IMR-90 (cell line): ENCODE data around the gene GCSAM. TPM values are rescaled to one million over a fixed set of nuclear protein-coding genes. Genes with fewer than 3 reads are reported as not detected.

Experiments used
- ATAC-seq: fragments of 200-7000 bp; cut with Tn5 transposase; 2 replicates; pipeline ENCODE4 v1.9.1; 2020; ENCODE audit warnings: low read depth, mild to moderate bottlenecking, moderate library complexity
- BruUV-seq: library from RNA; stranded (reverse); fragments of 400-500 nt; replicated peaks from 2 replicates; lab custom pipeline; 2021; lab: Mats Ljungman, UMichigan
- CTCF ChIA-PET: fragments of 300-600 bp; formaldehyde crosslinking; extraction: SDS; loops from one replicate; lab custom pipeline; 2021; ENCODE audit warnings: antibody characterized with exemption; lab: Yijun Ruan, JAX
- POLR2A ChIA-PET: fragments of 300-600 bp; sonication (Branson Sonifier 250); formaldehyde crosslinking; loops from one replicate; lab custom pipeline; 2022; ENCODE audit warnings: antibody characterized with exemption; ENCODE audit not compliant: unreplicated experiment; lab: Charles Lee
- DNase-seq: peaks from one replicate; pipeline ENCODE4 v3.0.0; 2013
- H2AFZ ChIP-seq: replicated peaks from 2 replicates; pipeline ENCODE3; 2013; ENCODE audit warnings: low read length, mild to moderate bottlenecking; ENCODE audit not compliant: poor library complexity
- H2AK5ac ChIP-seq: 2 replicates; pipeline ENCODE4 v1.6.1; 2013; ENCODE audit warnings: low read depth, low read length, inconsistent platforms
- H2AK9ac ChIP-seq: replicated peaks from 2 replicates; pipeline ENCODE3; 2013; ENCODE audit warnings: mild to moderate bottlenecking, low read depth, low read length, moderate library complexity; ENCODE audit not compliant: poor library complexity
- H2BK120ac ChIP-seq: 2 replicates; pipeline ENCODE4 v1.6.1; 2013; ENCODE audit warnings: low read depth, low read length, inconsistent platforms
- H2BK15ac ChIP-seq: 3 replicates; pipeline ENCODE4 v1.6.1; 2013; ENCODE audit warnings: low read depth, low read length, inconsistent platforms
- H2BK20ac ChIP-seq: 2 replicates; pipeline ENCODE4 v1.6.1; 2013; ENCODE audit warnings: low read depth, mild to moderate bottlenecking, inconsistent platforms, low read length, moderate library complexity
- H2BK5ac ChIP-seq: 2 replicates; pipeline ENCODE4 v1.6.1; 2013; ENCODE audit warnings: mild to moderate bottlenecking, low read depth, low read length, inconsistent platforms; ENCODE audit not compliant: poor library complexity, severe bottlenecking
- H3K14ac ChIP-seq: replicated peaks from 2 replicates; pipeline ENCODE4 v1.6.1; 2013; ENCODE audit warnings: low read depth, low read length, inconsistent platforms
- H3K18ac ChIP-seq: 2 replicates; pipeline ENCODE4 v1.6.1; 2013; ENCODE audit warnings: low read depth, low read length, control low read depth
- H3K23ac ChIP-seq: 2 replicates; pipeline ENCODE4 v1.6.1; 2013; ENCODE audit warnings: low read depth, low read length, inconsistent platforms
- H3K27ac ChIP-seq: 2 replicates; pipeline ENCODE4 v1.5.1; 2013; ENCODE audit warnings: mild to moderate bottlenecking, control low read depth, low read length; ENCODE audit not compliant: insufficient read depth
- H3K27me3 ChIP-seq: 2 replicates; pipeline ENCODE4 v1.6.1; 2013; ENCODE audit warnings: low read length; ENCODE audit not compliant: control insufficient read depth, insufficient read depth
- H3K36me3 ChIP-seq: 2 replicates; pipeline ENCODE4 v1.6.1; 2013; ENCODE audit warnings: low read length, mixed read lengths; ENCODE audit not compliant: control insufficient read depth, insufficient read depth
- H3K4ac ChIP-seq: 2 replicates; pipeline ENCODE4 v1.6.1; 2013; ENCODE audit warnings: low read depth, low read length, inconsistent platforms
- H3K4me1 ChIP-seq: 2 replicates; pipeline ENCODE4 v1.6.1; 2013; ENCODE audit warnings: low read length, mixed read lengths; ENCODE audit not compliant: control insufficient read depth, insufficient read depth
- H3K4me2 ChIP-seq: 2 replicates; pipeline ENCODE4 v1.6.1; 2013; ENCODE audit warnings: low read depth, mild to moderate bottlenecking, control low read depth, low read length, moderate library complexity
- H3K4me3 ChIP-seq: 2 replicates; pipeline ENCODE4 v1.5.1; 2013; ENCODE audit warnings: low read depth, mild to moderate bottlenecking, control low read depth, low read length, moderate library complexity; ENCODE audit not compliant: insufficient read depth
- H3K56ac ChIP-seq: 2 replicates; pipeline ENCODE4 v1.6.1; 2013; ENCODE audit warnings: low read length, inconsistent platforms; ENCODE audit not compliant: insufficient read depth; ENCODE audit errors: extremely low read depth
- H3K79me1 ChIP-seq, 2 experiments: 2 replicates each; pipeline ENCODE4 v1.6.1; 2013; ENCODE audit warnings: low read length in 2 of 2, inconsistent platforms in 1 of 2, low read depth in 1 of 2
- H3K9ac ChIP-seq: 2 replicates; pipeline ENCODE4 v1.6.1; 2013; ENCODE audit warnings: low read depth, low read length, control low read depth
- H3K9me1 ChIP-seq: 2 replicates; pipeline ENCODE4 v1.6.1; 2013; ENCODE audit warnings: low read length, inconsistent platforms; ENCODE audit not compliant: insufficient read depth
- H3K9me3 ChIP-seq: 2 replicates; pipeline ENCODE4 v1.6.1; 2013; ENCODE audit warnings: low read length; ENCODE audit not compliant: control insufficient read depth, insufficient read depth
- H4K20me1 ChIP-seq: 2 replicates; pipeline ENCODE4 v1.6.1; 2013; ENCODE audit warnings: low read length, inconsistent platforms; ENCODE audit not compliant: insufficient read depth
- H4K5ac ChIP-seq: 2 replicates; pipeline ENCODE4 v1.6.1; 2013; ENCODE audit warnings: mild to moderate bottlenecking, low read depth, low read length, control low read depth
- H4K8ac ChIP-seq, 2 experiments: 2 replicates each; pipeline ENCODE4 v1.6.1; 2013; ENCODE audit warnings: low read depth in 2 of 2, low read length in 2 of 2, control low read depth in 1 of 2, inconsistent platforms in 1 of 2
- H4K91ac ChIP-seq: 2 replicates; pipeline ENCODE4 v1.6.1; 2013; ENCODE audit warnings: low read depth, low read length, inconsistent platforms; ENCODE audit not compliant: insufficient read depth
- BHLHE40 ChIP-seq: fragments of 150-350 bp; IDR thresholded peaks from 2 replicates; pipeline ENCODE4 v1.6.1; 2016; ENCODE audit warnings: mild to moderate bottlenecking, low read depth, low read length
- CEBPB ChIP-seq: IDR thresholded peaks from 2 replicates; pipeline ENCODE4 v1.6.1; 2012; ENCODE audit warnings: low read depth, low read length, improper control_type of control experiment
- CHD1 ChIP-seq: IDR thresholded peaks from 2 replicates; pipeline ENCODE4 v1.6.1; 2012; ENCODE audit warnings: low read depth, low read length, improper control_type of control experiment
- FOS ChIP-seq: fragments of 150-350 bp; IDR thresholded peaks from 2 replicates; pipeline ENCODE4 v1.6.1; 2016; ENCODE audit warnings: low read depth, low read length
- MAFK ChIP-seq: IDR thresholded peaks from 2 replicates; pipeline ENCODE4 v1.6.1; 2012; ENCODE audit warnings: low read depth, low read length, improper control_type of control experiment
- MAZ ChIP-seq: IDR thresholded peaks from 2 replicates; pipeline ENCODE4 v1.6.1; 2012; ENCODE audit warnings: low read depth, mild to moderate bottlenecking, low read length, improper control_type of control experiment, moderate library complexity, borderline replicate concordance
- MXI1 ChIP-seq: IDR thresholded peaks from 2 replicates; pipeline ENCODE4 v1.6.1; 2012; ENCODE audit warnings: low read depth, mild to moderate bottlenecking, low read length, moderate library complexity, borderline replicate concordance
- NFE2L2 ChIP-seq: fragments of 150-350 bp; IDR thresholded peaks from 2 replicates; pipeline ENCODE4 v1.6.1; 2016; ENCODE audit warnings: low read depth, mild to moderate bottlenecking, low read length
- POLR2A ChIP-seq: IDR thresholded peaks from 2 replicates; pipeline ENCODE4 v1.6.1; 2012; ENCODE audit warnings: mild to moderate bottlenecking, low read depth, low read length
- RAD21 ChIP-seq: IDR thresholded peaks from 2 replicates; pipeline ENCODE4 v1.6.1; 2012; ENCODE audit warnings: low read length, improper control_type of control experiment
- RCOR1 ChIP-seq: IDR thresholded peaks from 2 replicates; pipeline ENCODE4 v1.6.1; 2012; ENCODE audit warnings: mild to moderate bottlenecking, low read length, improper control_type of control experiment; ENCODE audit not compliant: insufficient replicate concordance
- RFX5 ChIP-seq: IDR thresholded peaks from 2 replicates; pipeline ENCODE4 v1.8.0; 2012; ENCODE audit warnings: low read depth, mild to moderate bottlenecking, low read length, moderate library complexity
- SMC3 ChIP-seq: fragments of 150-350 bp; IDR thresholded peaks from 2 replicates; pipeline ENCODE4 v1.6.1; 2016; ENCODE audit warnings: low read depth, mild to moderate bottlenecking, antibody characterized with exemption, low read length, moderate library complexity
- WGBS, 2 experiments: methylation state at CpG; one replicate each; pipeline versions ENCODE4 v1.1.5 to v1.1.7; 2013; ENCODE audit warnings: missing lambda C conversion rate in 2 of 2; ENCODE audit not compliant: insufficient read length in 1 of 2; ENCODE audit errors: extremely low coverage in 2 of 2; 5-methylcytosine and 5-hydroxymethylcytosine counted together
- dilution Hi-C: fragments of 300-500 bp; cut with HindIII; formaldehyde crosslinking; loops from one replicate; pipeline ENCODE4 v1.14.3; 2018; ENCODE audit warnings: low sequenced_read_pairs; ENCODE audit not compliant: unreplicated experiment
- in situ Hi-C: fragments of 300-500 bp; cut with MboI; formaldehyde crosslinking; loops from 3 replicates; pipeline ENCODE4 v1.14.3; 2019; ENCODE audit warnings: low sequenced_read_pairs, inconsistent platforms, mixed read lengths
- intact Hi-C: fragments of 100-400 bp; cut with micrococcal nuclease; formaldehyde crosslinking; loops from 2 replicates; pipeline ENCODE4 v1.10.0; 2022
- polyA plus RNA-seq, 3 experiments: library from polyadenylated mRNA; depleted of rRNA; stranded (reverse); fragments of >200 nt; gene quantifications; 2 replicates each; pipeline ENCODE4 v1.2.3, GENCODE V29; 2012; ENCODE audit warnings: low replicate concordance in 1 of 3
- total RNA-seq: library from RNA; depleted of rRNA; stranded (reverse); fragments of >200 nt; gene quantifications from 2 replicates; pipeline ENCODE4 v1.2.3, GENCODE V29; 2012
- TF ChIP-seq, protein P1 (sequence below): fragments of 150-350 bp; IDR thresholded peaks from 2 replicates; pipeline ENCODE4 v1.6.1; 2017; ENCODE audit warnings: mild to moderate bottlenecking, antibody characterized with exemption, low read length, low read depth
- TF ChIP-seq, protein P2 (sequence below): fragments of 150-350 bp; IDR thresholded peaks from 2 replicates; pipeline ENCODE4 v1.6.1; 2016; ENCODE audit warnings: low read depth, mild to moderate bottlenecking, low read length, moderate library complexity, borderline replicate concordance
- TF ChIP-seq, protein P3 (sequence below): conservative IDR thresholded peaks from 2 replicates; pipeline ENCODE4 v1.5.1; 2012; ENCODE audit warnings: mild to moderate bottlenecking, low read depth, low read length, improper control_type of control experiment

The GCSAM gene
- total and polyA plus RNA-seq, 2 of the 4 experiments (the other 2 are of a cell fraction): not detected

DNA sequence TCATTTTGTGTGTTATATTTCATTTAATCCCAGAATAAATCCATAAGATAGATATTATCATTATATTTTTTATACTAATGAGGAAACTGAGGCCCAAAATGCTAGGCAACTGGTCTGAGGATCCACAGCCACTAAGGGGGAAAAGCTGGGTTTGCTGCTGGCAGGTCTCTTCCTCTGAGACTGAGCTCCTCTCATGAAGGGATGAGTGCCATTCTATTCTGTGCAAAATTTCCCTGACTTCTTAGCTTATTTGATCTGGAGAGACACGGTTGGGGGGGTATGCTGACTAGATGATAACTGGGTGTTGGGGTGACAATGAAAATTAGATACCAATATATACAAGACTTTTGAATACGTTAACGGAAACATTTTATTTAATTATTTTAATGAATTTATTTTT, 1.9 kb downstream of the GCSAM start:
- DNase-seq (no peak), ATAC-seq (no peak)
- Histone ChIP-seq H4K91ac (no peak overlapping the region), H3K36me3 (no peaks in the 10 kb centered on the region; the same call in 1 of the 2 replicates), H3K18ac (no peak overlapping the region), H2BK5ac (no peak overlapping the region), H2BK20ac (no peak overlapping the region), H2AFZ (no peak overlapping the region), H4K20me1 (no peaks in the 10 kb centered on the region), H3K4me1 (peaks cover 4% of the 10 kb centered on the region; the same call in 1 of the 2 replicates), H2AK5ac (no peak overlapping the region), H3K4ac (no peak overlapping the region), H3K23ac (no peak overlapping the region), H3K4me3 (no peak overlapping the region), H3K9me3 (no peaks in the 10 kb centered on the region), H3K56ac (no peak overlapping the region), H2AK9ac (no peak overlapping the region), H2BK15ac (no peak overlapping the region), H4K5ac (no peak overlapping the region), H3K27ac (no peak overlapping the region), H3K79me1 (no peaks in the 10 kb centered on the region), H4K8ac (no peak overlapping the region), H3K4me2 (no peak overlapping the region), H3K14ac (no peak overlapping the region), H2BK120ac (no peak overlapping the region), H3K9me1 (peaks cover 3% of the 10 kb centered on the region; the same call in 1 of the 2 replicates), H3K27me3 (no peaks in the 10 kb centered on the region), H3K9ac (no peak overlapping the region)
- ChIA-PET POLR2A (no interaction called here), CTCF (no interaction called here)
- dilution Hi-C loops: no loop called here
- no CpG with 5 or more reads among the region's 3 CpGs for WGBS, 2 experiments
- in situ Hi-C loops: loop anchor here (25.0 kb wide), 1 partner anchor 381 kb away; no protein-coding TSS in a partner anchor
- TF ChIP-seq CHD1 (no peak), BHLHE40 (no peak), FOS (no peak), MAFK (no peak), CEBPB (no peak), RAD21 (no peak), SMC3 (no peak), NFE2L2 (no peak), RCOR1 (no peak), MXI1 (no peak), MAZ (no peak), POLR2A (no peak), RFX5 (no peak)
- TF ChIP-seq, protein P1, sequence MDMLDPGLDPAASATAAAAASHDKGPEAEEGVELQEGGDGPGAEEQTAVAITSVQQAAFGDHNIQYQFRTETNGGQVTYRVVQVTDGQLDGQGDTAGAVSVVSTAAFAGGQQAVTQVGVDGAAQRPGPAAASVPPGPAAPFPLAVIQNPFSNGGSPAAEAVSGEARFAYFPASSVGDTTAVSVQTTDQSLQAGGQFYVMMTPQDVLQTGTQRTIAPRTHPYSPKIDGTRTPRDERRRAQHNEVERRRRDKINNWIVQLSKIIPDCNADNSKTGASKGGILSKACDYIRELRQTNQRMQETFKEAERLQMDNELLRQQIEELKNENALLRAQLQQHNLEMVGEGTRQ: no peak
- TF ChIP-seq, protein P2, sequence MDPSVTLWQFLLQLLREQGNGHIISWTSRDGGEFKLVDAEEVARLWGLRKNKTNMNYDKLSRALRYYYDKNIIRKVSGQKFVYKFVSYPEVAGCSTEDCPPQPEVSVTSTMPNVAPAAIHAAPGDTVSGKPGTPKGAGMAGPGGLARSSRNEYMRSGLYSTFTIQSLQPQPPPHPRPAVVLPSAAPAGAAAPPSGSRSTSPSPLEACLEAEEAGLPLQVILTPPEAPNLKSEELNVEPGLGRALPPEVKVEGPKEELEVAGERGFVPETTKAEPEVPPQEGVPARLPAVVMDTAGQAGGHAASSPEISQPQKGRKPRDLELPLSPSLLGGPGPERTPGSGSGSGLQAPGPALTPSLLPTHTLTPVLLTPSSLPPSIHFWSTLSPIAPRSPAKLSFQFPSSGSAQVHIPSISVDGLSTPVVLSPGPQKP: no peak
- TF ChIP-seq, protein P3, sequence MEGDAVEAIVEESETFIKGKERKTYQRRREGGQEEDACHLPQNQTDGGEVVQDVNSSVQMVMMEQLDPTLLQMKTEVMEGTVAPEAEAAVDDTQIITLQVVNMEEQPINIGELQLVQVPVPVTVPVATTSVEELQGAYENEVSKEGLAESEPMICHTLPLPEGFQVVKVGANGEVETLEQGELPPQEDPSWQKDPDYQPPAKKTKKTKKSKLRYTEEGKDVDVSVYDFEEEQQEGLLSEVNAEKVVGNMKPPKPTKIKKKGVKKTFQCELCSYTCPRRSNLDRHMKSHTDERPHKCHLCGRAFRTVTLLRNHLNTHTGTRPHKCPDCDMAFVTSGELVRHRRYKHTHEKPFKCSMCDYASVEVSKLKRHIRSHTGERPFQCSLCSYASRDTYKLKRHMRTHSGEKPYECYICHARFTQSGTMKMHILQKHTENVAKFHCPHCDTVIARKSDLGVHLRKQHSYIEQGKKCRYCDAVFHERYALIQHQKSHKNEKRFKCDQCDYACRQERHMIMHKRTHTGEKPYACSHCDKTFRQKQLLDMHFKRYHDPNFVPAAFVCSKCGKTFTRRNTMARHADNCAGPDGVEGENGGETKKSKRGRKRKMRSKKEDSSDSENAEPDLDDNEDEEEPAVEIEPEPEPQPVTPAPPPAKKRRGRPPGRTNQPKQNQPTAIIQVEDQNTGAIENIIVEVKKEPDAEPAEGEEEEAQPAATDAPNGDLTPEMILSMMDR: no peak
- no TSS peak for BruUV-seq
- intact Hi-C loops: no loop called here
